NCI-H1105 treated with DMSO at 0.1 percent for 48 hours (cell line): Measurements from ENCODE around the gene ADARB1.
"Not testable (repeated sequence)": the region's sequence is repeated elsewhere in the genome, so short reads cannot be mapped to it uniquely, and the experiment has no call there.

Experiments
- DNase-seq: peaks from one replicate; lab custom pipeline; 2025; lab: John Stamatoyannopoulos, UW

ADARB1 gene

DNA sequence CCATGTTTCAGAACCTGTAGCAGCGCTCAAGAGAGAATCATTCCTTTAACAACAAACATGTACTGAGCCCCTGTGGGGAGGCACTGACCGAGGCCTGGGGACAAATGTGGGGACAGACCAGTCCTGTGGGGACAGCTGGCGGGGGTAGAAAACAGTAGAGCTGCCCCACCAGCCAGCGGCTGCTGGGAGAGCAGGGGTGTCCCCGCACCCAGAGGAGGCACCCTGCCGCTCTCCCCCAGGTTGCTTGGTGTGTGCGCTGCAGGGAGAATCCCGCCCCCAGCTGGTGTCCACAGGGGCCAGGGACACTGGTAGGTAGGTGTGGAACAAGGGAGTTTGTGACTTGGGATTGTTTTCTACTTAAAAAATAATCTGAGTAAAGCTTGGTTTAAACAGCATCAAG, 62.1 kb downstream of the ADARB1 start:
- DNase-seq: no peak

DNA sequence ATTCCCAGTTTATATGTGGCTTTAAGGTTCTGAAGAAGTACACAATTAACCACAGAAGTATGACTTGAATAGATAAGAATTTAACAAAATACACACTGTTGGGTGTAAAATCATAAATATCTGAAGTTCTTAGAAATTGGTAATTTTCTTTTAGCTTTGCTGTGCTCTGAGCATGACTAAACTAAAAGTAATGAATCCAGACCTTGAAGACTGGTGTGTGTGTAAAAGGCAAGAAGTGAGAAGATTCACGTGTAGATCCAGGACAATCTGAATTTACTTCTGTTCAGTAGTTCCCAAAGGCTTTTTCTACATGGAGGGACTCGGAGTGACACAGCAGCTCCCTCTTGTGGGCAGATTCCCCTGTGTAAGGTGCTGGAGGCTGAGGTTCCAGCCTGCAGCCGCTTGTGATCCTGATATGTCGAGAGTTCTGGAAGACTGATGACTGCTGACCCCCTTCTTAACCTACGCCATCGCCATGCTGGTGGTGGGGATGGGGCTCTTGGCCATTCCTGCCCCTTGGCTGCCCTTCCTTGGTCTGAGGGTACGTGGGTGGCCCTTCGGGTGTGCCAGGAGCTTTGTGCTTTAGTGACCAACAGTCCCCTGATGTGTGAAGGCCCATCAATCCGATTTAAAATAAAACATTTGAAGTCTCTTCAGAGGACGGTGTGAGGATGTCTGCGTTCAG, 62.7 kb downstream of the ADARB1 start:
- peak; percentile 53 for DNase-seq

DNA sequence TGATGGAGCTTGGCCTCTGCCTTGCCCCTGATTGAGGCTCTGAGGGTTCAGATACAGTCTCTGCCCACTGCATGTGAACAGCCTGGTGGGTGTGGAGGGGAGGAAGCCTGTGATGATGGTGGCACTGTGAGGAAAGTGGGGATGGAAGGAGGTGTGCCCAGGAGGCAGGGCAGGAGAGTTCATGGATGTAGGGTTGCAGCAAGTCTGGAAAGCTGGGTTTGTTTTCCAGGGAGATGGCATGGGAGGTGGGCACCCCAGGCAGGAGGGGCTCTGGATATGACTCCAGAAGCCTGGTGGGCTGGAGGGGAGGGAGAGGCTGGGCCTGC, 63.2 kb downstream of the ADARB1 start:
- DNase-seq: no peak

DNA sequence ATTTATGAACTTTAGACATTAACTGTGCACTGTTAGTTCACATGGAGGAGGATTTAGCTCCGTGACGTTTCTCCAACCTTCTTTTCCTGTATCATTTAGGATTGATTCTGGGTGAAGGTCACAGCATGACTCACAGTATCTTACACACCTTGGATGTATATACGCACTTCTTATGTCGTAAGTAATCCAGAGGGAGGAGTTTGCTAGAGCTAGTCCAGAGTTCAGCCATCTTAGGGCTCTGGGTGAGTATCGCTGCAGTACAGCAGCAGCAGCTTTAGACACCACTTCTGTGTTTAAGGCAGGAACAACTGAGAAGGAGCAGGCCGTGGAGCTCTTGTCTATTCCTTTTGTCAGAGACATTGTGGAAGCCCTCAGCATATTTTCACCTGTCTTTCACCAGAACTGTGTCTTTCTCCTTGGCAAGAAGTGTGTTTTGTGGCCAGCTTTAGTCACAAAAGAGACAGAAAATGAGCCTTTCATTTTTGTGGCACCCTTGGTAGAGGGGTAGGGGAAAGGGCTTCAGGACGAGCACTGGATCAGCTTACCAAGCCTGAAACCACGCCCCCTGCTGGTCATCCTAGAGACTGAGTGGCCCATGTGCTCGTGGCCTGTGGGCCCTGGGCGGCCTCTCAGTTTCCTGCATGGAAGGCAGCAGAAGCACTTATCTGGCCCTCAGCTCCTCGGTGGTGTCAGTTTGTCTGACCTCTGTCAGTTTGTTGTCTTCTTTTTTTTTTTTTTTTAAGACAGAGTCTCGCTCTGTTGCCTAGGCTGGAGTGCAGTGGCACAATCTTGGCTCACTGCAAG, 64.0 kb downstream of the ADARB1 start:
- peak; percentile 34 for DNase-seq

DNA sequence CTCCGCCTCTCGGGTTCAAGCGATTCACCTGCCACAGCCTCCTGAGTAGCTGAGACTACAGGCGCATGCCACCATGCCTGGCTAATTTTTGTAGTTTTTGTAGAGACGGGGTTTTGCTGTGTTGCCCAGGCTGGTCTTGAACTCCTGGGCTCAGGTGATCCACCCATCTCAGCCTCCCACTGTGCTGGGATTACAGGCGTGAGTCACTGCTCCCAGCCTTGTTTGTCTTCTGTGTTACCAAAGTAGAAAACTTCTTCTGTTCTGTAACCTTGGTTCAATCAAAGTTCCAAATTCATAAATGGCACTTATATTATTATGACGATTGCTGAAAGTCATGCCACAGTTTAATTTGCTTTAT, 64.6 kb downstream of the ADARB1 start:
- not testable (repeated sequence) for DNase-seq

DNA sequence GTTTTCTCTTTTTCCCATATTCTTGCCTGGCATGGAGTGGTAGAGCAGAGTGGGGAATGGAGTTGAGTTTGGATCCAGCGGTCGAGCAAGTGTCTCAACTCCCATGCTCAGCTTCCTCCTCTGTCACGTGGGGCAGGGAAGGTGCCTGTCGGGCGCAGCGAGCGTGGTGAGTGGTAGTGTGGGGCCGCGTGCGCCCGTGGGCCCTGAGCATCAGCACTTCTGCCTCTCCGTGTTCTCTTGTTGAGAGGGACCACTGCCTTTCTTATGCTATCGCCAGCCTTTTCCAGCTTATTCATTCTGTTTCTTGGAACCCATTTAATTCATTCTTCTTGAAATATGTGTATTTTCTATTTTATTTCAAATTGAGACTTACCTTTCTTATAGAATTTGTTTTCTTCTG, 65.1 kb downstream of the ADARB1 start:
- no peak for DNase-seq

DNA sequence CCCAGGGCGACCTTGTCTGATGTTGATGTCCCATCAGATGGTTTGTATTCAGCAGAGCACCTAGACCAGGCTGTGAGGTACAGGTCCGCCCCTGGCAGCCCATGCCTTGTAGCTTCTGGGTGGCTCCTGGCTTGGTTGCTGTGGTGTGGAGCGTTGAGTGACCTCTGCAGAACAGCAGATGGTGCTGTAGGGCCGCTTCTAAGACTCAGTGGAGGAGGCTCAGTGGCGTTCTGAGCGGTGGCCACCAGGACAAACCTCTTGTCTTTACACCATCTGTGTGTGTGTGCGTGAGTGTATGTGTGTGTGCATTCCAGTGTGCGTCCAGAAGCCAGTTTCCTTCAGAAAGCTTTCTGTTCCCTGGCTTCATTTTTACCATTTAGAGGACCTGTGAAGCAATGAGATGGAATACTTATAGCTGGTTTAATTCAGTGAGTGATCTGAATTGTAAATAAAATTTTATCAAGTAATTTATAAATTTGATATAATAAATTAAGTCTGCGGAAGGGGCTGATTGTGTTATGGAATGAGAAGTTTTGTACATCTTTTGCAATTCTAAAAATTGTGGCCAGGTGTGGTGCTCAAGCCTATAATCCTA, 66.1 kb downstream of the ADARB1 start:
- DNase-seq: peak; percentile 72

DNA sequence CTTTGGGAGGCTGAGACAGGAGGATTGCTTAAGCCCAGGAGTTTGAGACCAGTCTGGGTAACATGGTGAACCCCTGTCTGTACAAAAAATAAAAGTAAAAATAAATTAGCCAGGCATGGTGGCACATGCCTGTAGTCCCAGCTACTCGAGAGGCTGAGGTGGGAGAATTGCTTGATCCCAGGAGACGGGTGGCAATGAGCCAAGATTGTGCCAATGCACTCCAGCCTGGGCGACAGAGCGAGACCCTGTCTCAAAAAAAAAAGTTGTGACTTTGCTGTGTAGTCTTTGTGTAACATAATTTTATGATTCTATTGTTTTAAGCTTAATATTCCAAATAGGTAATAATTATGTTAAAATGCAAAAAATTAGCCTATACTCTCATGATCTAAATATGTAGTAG, 66.6 kb downstream of the ADARB1 start:
- not testable (repeated sequence) for DNase-seq

DNA sequence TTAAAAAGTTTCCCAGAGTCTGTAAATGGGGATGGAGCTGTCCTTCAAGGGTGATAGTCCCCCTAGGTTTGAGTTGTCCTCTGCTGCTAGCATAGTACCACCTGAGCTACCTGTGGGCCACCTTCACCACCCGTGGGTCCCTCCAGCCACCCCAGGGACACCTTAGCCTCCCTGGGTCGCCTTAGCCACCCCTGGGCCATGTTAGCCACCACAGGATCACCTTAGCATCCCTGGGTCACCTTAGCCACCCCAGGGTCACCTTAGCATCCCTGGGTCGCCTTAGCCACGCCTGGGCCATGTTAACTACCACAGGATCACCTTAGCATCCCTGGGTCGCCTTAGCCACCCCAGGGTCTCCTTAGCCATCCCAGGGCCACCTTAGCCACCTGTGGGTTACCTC, 67.1 kb downstream of the ADARB1 start:
- DNase-seq: no peak

DNA sequence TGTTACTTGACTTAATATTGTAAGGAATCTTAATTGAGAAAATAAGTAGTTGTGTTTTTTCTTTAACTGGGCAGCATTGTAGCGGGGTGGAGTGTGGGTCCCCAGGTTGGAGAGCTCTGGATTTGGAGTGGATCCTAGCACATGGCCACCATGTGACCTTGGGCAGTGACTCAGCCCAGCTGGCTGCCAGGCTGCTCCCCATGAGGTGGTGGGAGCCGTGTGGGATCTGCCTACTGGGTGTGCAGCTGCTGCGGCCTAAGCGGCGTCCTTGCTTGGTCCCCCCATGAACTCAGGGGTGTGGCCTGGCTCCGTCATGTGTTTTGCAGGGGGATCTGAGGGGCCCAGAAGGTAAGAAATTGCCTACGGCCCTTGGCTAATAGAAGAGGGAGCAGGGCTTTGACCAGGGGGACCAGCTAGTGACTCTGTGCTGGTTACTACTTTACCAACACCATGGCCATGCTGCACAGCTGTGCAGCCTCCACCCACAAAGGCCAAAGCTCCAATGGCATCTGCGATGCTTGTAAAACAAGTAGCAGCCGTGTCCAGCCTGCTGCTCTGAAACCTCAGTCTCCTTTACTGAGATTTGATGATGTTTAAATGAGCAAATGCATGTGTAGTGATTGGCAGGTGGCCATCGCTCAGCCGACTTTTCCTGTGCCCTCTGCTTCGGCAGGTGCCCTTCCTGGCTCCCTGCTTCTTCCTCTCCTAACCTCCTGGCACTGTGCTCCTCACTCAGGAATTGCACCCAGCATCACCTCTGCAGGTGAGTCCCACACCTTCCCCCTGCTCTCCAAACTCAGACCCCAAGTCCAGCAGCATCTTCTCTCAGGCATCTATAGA, 68.3 kb downstream of the ADARB1 start:
- DNase-seq: no peak

DNA sequence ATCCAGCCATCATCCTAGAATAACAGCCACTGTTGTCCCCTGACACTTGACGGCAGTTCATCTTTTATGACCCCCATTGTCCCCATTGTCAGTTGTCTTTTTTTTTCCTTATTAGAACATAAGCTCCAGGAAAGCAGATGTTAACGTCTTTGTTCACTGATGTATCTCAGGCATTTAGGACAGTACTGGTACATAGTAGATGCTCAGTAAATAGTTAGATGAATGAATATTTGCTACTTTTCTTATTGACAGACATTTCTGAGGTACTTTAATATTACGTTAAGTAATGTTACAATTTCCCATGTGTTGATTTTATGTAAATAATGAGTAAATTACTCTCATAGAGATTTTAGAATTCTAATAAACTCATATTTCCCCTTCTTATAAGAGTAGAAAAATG, 69.5 kb downstream of the ADARB1 start:
- no peak for DNase-seq

DNA sequence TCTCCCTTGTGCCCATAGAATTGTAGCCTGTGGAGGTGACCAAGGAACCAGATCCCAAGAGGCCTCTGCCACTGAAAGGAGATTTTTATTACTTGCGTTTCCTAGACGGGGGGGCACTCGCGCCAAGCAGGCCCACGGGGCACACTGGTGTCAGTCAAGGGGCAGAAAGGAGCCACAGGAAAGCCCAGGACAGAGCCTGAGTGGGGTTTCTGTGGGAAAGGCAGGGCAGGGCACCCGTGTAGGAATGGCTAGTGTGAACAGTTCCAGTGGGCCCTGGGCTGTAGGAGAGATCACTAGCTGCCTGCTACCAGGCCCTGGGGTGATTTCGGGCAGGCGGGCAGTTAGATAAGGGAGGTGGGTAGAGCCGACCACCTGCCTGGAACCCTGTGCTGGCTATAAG, 70.8 kb downstream of the ADARB1 start:
- no peak for DNase-seq

DNA sequence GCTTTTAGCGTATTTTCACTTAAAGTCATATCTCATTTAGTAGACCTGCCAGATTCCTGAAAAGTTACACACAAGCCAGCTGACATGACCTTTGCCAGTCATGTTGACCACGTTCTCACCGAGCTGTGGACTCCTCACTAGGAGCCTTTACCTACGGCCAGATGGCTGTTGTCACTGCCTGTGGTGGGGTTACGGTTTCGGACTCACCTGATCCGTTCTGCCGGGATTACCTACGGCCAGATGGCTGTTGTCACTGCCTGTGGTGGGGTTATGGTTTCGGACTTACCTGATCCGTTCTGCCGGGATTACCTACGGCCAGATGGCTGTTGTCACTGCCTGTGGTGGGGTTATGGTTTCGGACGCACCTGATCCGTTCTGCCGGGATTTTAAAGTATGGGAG, 71.5 kb downstream of the ADARB1 start:
- DNase-seq: not testable (repeated sequence)

DNA sequence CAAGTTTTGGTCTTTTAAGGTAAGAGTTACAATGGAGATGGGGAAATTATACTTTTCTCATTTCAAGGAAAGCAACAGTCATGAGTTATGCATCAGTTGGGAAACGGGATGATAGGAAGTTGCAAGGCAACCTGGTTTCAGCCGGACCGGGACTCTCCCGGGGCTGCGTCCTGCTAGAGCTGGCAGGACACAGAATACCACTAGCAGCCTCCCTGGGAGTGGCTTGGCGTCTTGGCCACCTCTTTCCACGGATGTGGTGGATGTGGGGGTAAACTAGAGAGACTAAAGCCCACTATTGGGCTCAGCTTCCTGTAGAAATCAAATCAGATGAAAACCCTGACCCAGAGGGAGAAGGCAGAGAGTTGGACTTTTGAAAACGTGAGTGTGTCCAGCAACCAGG, 71.9 kb downstream of the ADARB1 start:
- DNase-seq: no peak

DNA sequence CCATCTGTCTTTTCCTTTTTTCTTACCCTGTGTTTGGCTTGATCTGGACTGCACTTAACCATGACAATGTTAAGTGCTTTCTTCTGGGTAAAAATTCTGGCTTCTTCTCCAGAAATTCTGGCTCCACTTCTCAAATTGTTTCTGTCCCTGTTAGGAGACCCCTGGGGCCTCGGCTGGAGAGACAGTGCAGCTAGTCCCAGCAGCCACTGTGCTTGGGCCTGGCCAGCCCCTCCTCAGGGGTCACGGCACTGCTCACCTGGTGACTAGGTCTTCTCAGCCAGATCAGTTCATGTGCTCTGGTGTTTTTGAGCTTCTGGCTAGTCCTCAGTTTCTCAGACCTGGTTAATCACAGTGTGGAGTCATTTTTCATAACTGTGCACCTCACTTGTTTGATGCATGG, 72.4 kb downstream of the ADARB1 start:
- DNase-seq: no peak

DNA sequence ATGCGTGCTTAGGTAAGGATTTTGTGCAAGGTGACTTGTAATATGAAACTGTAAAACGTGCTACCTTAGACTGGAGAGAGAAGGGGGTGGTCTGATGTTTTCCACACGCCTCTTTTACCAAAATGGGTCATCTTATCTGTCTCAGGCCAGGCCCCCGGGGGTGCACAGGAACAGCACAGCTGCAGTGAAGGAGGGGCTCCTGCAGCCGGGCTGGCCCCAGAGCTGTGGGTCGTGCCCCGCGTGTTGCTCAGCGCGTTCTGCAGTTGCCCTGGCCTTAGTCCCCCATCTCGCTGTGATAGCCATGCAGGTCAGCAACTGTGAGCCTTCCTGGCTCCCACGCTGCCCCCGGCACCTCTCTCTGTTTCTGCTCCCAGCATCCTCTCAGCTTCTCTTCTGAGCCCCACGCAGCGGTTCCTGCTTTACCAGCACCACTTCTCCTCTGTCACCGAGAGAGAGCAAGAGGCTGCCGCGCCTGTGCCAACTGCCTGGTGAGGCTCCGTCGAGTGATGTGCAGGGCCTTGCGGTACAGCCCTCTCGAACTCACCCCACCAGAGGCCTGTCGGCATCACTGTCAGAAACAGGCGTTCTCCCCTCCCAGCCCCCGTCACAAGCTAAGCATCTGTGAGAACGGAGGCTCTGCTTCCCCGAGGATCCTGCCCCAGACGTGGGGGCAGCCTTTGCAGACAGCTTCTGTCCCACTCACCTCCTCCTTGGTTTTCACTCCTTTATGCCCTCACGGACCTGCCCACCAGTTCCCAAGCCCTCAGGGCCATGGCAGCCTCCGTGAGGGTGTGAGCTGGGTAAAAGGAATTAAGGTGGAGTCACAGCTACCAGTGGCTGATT, 73.3 kb downstream of the ADARB1 start:
- DNase-seq: no peak

DNA sequence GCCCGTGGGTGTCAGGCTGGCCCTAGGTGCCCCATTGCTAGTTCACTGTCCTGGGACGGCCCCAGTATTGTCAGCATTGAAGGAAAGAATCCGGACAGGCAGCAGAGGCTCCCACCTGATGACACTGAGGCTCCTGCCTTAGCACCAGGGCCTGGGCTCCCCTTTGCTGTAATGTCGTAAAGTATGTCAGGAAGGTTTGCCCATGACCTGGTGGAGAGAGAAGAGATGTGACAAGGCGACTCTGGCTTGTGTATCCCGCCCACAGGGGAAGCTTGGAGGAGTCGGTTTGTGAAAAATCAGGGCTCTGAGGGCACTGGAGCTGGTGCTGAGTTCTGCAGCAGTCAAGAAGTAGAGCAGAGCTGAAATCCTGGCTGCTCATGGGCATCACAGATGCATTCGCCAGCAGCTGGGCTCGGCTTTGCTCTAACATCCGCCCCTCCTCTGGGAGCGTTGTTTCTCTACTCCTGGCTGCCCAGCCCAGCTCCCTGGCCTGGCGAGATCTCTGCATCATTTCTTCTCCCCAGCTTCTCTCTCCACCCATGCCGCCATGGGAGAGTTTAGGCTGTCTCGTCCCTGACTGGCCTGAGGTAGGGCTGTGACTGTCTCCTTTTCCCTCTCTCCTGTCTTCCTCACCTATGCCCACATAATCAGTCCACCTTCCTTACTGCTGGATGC, 74.1 kb downstream of the ADARB1 start:
- no peak for DNase-seq

DNA sequence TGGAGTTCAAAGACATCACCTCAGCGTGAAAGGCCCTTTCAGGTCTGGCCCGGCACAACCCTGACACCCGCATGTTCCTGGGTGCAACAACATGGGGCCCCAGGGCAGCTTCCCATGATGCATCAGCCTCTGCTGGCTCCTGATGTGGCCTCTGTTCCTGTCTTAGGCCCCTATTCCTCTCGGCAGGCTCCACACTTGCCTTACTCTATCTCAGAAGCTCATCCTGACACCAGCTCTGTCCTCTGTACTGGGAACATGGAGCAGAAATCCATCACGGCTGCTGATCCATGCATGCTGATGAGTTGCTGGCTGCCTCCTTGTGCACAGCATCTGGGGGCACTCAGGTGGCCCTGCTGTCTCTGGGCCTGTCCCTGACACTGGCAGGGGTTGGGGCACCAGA, 74.6 kb downstream of the ADARB1 start:
- DNase-seq: no peak

DNA sequence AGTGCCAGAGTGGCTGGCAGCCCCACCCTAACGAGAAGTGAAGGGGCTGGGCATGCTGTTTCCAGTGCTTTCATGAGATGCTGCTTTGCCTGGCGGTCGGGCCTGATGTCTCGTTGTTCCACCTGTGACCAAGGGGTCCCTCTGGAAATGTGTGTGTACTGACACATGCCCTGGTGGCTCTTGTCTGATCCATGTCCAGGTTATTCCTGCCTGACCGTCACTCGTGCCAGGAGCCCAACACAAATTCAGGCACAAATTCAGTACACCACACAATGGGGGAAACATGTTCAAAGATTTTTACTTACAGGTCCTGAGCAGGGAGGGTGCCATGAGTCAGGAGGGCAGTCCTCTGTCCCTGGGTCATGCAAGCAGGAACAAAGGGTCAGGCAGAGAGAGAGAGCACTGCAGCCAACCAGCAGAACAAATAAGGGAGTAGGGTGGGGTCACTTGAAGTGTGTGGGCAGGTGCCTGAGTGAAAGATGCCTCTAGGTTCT, 76.3 kb downstream of the ADARB1 start:
- DNase-seq: no peak

DNA sequence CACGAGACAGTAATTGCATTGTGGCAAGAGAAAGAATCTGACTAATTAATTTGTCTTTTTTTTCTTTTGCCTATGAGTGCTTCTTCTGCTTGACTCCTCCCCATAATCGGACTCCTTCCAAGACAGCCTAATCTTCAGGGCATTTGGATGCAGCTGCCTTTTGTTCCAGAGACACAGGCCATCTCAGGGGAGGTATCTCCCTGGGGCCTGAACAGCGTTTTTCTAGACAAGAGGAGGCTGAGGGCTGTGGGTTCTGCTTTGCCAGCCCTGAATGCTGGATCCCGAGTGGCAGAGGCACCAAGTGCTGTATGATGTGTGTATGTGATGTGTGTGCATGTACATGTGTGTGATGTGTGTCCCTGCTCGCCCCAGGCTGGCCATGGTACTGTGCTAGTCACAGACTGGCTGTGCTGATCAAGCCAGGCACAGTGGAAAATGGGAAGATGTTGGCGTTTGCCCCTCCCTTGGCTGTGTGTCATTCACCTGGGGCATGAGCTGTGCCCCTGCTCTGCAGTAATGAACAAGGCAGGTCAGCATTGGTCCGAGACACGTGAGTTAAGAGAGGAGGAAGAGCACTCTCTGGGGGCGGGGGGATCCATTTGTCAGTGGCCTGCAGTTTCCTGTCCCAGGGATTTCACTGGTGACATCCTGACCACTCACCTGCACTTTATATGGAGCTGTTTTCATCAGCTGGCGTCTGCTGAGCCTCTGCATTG, 77.2 kb downstream of the ADARB1 start:
- no peak for DNase-seq
